ENCODE data around the gene OXNAD1.

Gene OXNAD1

DNA sequence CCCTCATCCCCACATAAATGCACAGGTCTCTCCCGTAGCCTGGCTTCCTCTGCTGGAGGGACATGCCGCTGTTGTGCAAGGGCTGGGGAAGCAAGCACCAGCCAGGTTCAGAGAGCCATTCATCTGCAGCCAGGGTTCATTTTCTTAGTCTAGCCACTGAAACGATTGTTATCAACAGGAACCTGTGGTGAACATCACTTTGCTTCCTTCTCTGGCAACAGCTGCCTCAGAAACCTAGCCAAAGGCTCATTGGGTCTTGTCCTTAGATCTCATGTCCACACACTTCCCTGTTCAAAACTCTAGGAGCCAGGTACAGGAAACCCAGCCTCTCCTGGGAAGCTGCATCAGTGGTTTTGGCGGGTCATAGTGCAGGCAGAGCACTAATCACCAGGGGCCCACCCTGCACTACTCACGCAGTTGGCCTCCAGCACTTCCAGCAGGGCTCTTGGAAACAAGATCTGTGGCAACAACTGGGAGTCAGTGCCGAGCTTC, 47.0 kb downstream of the OXNAD1 start:
- Histone ChIP-seq H3K36me3 (ENCODE audit: insufficient read depth, low read depth, low read length) (peaks cover 32% of the 10 kb centered on the region), H3K9me3 (ENCODE audit: insufficient read depth, low read depth, low read length) (no peaks in the 10 kb centered on the region), H3K9ac (ENCODE audit: low read depth, low read length) (no peak overlapping the region), H3K4me1 (ENCODE audit: insufficient read depth, low read length) (no peaks in the 10 kb centered on the region), H3K4me3 (ENCODE audit: low read length) (no peak overlapping the region), H3K27me3 (ENCODE audit: insufficient read depth, low read length) (no peaks in the 10 kb centered on the region), H3K27ac (ENCODE audit: low read length) (no peak overlapping the region)

DNA sequence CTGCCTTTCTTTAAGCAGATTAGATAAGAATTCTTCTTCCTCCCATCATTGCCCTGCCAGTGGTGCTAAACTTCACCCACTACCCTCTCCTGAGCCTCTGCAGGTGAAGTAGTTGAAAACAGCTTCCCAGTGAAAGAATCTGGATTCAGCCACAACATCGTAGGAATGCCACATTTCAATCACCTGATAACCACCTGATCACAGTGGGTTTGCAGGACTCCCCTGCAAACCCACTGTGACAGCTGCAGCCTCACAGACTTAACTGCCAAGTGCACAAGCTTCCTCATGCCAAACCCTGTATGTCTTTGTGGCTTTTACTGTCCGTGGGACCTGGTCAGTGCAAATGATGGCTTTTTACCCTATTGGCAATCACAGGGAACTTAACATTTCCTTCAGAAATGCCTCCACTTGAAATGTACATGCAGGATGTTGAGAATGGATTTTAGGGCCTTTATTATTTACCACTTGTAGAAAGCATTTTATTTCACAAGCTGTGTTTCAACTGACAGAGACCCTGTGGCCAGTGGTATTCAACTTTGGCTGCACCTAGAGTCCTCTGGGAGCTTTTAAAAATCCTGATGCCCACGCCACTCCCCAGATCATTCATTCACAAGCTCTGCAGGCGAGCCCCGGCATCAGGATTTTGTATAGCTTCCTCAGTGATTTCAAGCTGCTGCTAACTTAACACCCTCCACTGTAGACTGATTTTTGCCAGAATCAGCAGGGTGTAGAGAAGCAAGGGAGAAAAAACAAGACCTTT, 49.1 kb downstream of the OXNAD1 start:
- no peaks in the 10 kb centered on the region for H3K4me1 ChIP-seq (ENCODE audit: insufficient read depth, low read length)
- H3K27ac ChIP-seq (ENCODE audit: low read length) = no peak overlapping the region
- no peaks in the 10 kb centered on the region for H3K27me3 ChIP-seq (ENCODE audit: insufficient read depth, low read length)
- peaks cover 31% of the 10 kb centered on the region for H3K36me3 ChIP-seq (ENCODE audit: insufficient read depth, low read depth, low read length)
- H3K4me3 ChIP-seq (ENCODE audit: low read length) = no peak overlapping the region
- no peak overlapping the region for H3K9ac ChIP-seq (ENCODE audit: low read depth, low read length)
- no peaks in the 10 kb centered on the region for H3K9me3 ChIP-seq (ENCODE audit: insufficient read depth, low read depth, low read length)

DNA sequence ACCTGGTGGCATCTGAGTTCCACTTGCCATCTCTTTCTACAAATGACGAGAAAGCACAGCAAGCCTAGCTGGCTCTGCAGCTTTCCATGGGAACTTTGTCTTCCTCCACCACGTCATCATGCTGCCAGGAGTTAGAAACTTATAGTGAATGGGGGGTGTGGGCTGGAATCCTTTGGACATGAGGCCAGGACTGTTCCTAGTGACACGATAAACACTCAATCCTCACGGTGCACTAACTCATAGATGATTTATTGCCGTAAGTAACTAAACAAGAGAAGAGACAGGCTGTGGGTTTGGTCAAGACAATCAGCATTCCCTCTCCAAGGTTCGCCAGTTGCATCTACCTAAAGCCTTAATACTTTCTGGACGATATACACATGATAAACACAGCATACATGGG, 50.6 kb downstream of the OXNAD1 start:
- Histone ChIP-seq H3K9ac (ENCODE audit: low read depth, low read length) (no peak overlapping the region), H3K4me3 (ENCODE audit: low read length) (no peak overlapping the region), H3K4me1 (ENCODE audit: insufficient read depth, low read length) (no peaks in the 10 kb centered on the region), H3K27me3 (ENCODE audit: insufficient read depth, low read length) (no peaks in the 10 kb centered on the region), H3K27ac (ENCODE audit: low read length) (no peak overlapping the region), H3K9me3 (ENCODE audit: insufficient read depth, low read depth, low read length) (no peaks in the 10 kb centered on the region), H3K36me3 (ENCODE audit: insufficient read depth, low read depth, low read length) (peaks cover 43% of the 10 kb centered on the region)

DNA sequence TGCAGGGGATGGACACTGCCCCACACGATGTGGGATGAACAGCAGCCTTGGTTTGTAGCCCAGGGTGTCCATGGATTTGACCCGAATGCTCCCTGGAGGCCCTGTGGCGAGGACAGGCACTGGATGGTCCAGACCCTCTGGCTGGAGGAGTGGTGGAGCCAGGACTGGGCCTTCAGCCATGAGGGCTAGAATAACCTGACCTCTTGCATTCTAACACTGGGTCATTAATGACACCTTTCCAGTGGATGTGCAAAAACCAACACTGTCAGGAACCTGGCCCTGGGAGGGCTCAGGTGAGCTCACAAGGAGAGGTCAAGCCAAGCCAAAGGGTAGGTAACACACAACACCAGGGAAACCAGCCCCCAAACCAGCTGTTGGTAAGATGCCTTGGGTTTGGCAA, 51.4 kb downstream of the OXNAD1 start:
- peaks cover 44% of the 10 kb centered on the region for H3K36me3 ChIP-seq (ENCODE audit: insufficient read depth, low read depth, low read length)

DNA sequence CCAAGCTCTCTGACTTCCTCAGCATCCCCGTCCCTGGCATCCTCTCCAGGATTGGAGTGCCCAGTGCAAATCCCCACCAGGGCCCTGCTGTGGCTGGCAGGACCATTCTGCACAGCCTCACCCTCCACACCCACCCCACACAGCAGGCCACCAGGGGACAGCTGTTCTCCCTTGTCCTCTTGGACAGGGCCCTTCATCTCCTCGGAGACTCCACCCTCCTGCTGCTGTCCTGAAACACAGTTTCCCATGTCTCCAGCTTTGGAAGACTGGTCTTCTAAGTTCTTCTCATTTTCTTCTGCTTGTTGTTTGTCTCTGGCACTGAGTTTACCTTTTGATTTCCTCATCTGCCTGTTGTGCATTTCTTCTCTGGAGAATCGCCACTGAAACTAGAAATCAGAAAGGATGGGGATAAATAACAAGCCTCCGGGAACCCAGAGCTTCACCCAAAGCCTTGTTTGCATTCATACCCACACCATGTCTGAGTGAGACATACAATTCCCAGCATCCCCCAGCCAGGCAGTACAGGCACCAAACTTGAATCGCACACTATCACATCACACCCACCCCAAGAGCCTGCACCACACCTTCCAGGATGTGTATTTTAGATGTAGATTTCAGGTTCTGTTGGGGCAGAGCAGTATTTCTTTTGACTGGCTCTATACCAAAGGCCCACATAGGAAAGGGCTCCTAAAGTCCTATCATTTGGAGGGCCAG, 52.0 kb downstream of the OXNAD1 start:
- no peaks in the 10 kb centered on the region for H3K4me1 ChIP-seq (ENCODE audit: insufficient read depth, low read length)
- peaks cover 44% of the 10 kb centered on the region for H3K36me3 ChIP-seq (ENCODE audit: insufficient read depth, low read depth, low read length)
- no peak overlapping the region for H3K9ac ChIP-seq (ENCODE audit: low read depth, low read length)
- no peaks in the 10 kb centered on the region for H3K9me3 ChIP-seq (ENCODE audit: insufficient read depth, low read depth, low read length)
- H3K27me3 ChIP-seq (ENCODE audit: insufficient read depth, low read length) = no peaks in the 10 kb centered on the region
- H3K4me3 ChIP-seq (ENCODE audit: low read length) = no peak overlapping the region
- H3K27ac ChIP-seq (ENCODE audit: low read length) = no peak overlapping the region

More for the DNA sequence above, 51.4 kb downstream of the OXNAD1 start:
- Histone ChIP-seq H3K9ac (ENCODE audit: low read depth, low read length) (no peak overlapping the region), H3K4me3 (ENCODE audit: low read length) (no peak overlapping the region), H3K9me3 (ENCODE audit: insufficient read depth, low read depth, low read length) (no peaks in the 10 kb centered on the region), H3K27ac (ENCODE audit: low read length) (no peak overlapping the region), H3K4me1 (ENCODE audit: insufficient read depth, low read length) (no peaks in the 10 kb centered on the region), H3K27me3 (ENCODE audit: insufficient read depth, low read length) (no peaks in the 10 kb centered on the region)

DNA sequence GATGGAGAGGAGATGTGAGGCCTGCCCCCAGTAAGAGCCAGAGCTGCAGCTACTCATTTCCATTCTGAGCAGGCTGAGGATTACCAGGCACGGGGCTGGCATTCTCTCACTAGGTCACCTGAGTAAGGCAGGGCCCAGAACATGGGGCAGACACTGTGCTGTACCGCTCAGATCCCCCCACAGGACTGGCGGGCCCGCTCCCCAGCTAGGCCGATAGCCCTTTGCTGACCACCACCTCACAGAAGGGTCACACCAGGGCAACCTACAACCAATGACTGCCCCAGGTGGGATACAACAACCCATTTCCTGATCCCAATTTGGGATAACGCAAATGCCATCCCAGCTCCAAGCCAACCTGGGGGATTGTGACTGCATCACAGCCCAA, 52.5 kb downstream of the OXNAD1 start:
- H3K27ac ChIP-seq (ENCODE audit: low read length) = no peak overlapping the region
- no peaks in the 10 kb centered on the region for H3K4me1 ChIP-seq (ENCODE audit: insufficient read depth, low read length)
- peaks cover 45% of the 10 kb centered on the region for H3K36me3 ChIP-seq (ENCODE audit: insufficient read depth, low read depth, low read length)
- no peak overlapping the region for H3K4me3 ChIP-seq (ENCODE audit: low read length)
- H3K9ac ChIP-seq (ENCODE audit: low read depth, low read length) = no peak overlapping the region
- H3K27me3 ChIP-seq (ENCODE audit: insufficient read depth, low read length) = no peaks in the 10 kb centered on the region
- H3K9me3 ChIP-seq (ENCODE audit: insufficient read depth, low read depth, low read length) = no peaks in the 10 kb centered on the region

DNA sequence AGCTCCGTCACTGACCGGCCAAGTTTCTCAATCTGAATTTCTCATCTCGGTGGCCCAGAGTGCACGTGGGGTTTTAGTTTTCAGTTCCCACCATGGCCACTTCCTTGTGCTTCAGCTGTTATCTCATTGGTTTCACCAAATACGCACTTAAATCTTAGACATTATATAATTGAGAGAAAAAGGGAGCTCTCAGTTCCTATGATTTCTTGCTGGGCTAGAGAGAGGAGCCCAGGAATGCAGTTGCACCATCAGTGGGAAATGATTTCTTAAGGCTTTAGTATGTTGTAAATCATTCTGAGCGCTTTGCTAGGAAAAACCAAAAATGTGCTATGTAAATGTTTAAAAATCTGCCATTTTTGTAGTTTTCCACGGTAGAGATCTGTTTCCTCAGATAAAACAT, 53.2 kb downstream of the OXNAD1 start:
- Histone ChIP-seq H3K27me3 (ENCODE audit: insufficient read depth, low read length) (no peaks in the 10 kb centered on the region), H3K4me3 (ENCODE audit: low read length) (no peak overlapping the region), H3K9me3 (ENCODE audit: insufficient read depth, low read depth, low read length) (no peaks in the 10 kb centered on the region), H3K9ac (ENCODE audit: low read depth, low read length) (no peak overlapping the region), H3K36me3 (ENCODE audit: insufficient read depth, low read depth, low read length) (peaks cover 47% of the 10 kb centered on the region), H3K27ac (ENCODE audit: low read length) (no peak overlapping the region), H3K4me1 (ENCODE audit: insufficient read depth, low read length) (no peaks in the 10 kb centered on the region)

DNA sequence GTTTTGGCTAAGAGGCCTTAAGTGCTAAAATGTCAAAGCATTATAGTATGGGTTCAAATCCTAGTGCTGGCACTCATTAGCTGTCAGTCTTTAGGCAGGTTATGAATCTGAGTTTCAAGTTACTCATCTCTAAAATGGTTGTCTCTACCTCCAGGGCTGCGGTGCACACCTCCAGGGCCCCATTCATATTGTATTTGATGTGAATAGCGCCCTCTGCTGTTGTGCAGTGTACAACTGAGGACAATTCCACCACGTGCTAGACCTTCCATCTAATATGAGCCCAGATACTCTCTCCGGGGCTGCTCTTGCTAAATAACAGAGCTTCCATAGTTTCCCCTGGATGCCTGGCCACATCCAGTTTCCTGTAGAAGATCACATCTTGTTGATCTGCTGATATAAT, 54.3 kb downstream of the OXNAD1 start:
- Histone ChIP-seq H3K27ac (ENCODE audit: low read length) (no peak overlapping the region), H3K4me3 (ENCODE audit: low read length) (no peak overlapping the region), H3K27me3 (ENCODE audit: insufficient read depth, low read length) (no peaks in the 10 kb centered on the region), H3K36me3 (ENCODE audit: insufficient read depth, low read depth, low read length) (peaks cover 43% of the 10 kb centered on the region), H3K4me1 (ENCODE audit: insufficient read depth, low read length) (no peaks in the 10 kb centered on the region), H3K9ac (ENCODE audit: low read depth, low read length) (no peak overlapping the region), H3K9me3 (ENCODE audit: insufficient read depth, low read depth, low read length) (no peaks in the 10 kb centered on the region)

DNA sequence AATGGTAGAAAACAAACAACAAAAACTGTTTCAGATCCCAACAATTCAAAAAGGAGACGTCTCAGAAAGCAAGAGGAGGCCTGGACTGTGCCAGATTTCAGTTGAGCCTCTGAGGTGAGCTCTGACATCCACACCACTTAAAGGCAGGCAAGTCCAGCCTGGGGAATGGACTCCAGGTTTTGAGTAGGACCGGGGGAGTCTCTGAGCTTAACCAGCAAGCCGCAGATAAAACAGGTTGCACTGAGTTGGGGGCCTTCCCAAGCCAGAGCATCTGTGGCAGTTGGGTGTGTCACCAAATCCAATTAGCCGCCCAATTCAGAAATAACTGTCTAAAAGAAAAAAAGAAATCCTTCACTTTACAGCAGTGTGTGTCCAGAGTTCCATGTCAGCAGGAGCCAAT, 54.7 kb downstream of the OXNAD1 start:
- no peaks in the 10 kb centered on the region for H3K9me3 ChIP-seq (ENCODE audit: insufficient read depth, low read depth, low read length)
- no peaks in the 10 kb centered on the region for H3K27me3 ChIP-seq (ENCODE audit: insufficient read depth, low read length)
- no peak overlapping the region for H3K27ac ChIP-seq (ENCODE audit: low read length)
- H3K9ac ChIP-seq (ENCODE audit: low read depth, low read length) = no peak overlapping the region
- H3K4me3 ChIP-seq (ENCODE audit: low read length) = no peak overlapping the region
- H3K36me3 ChIP-seq (ENCODE audit: insufficient read depth, low read depth, low read length) = peaks cover 38% of the 10 kb centered on the region
- no peaks in the 10 kb centered on the region for H3K4me1 ChIP-seq (ENCODE audit: insufficient read depth, low read length)

DNA sequence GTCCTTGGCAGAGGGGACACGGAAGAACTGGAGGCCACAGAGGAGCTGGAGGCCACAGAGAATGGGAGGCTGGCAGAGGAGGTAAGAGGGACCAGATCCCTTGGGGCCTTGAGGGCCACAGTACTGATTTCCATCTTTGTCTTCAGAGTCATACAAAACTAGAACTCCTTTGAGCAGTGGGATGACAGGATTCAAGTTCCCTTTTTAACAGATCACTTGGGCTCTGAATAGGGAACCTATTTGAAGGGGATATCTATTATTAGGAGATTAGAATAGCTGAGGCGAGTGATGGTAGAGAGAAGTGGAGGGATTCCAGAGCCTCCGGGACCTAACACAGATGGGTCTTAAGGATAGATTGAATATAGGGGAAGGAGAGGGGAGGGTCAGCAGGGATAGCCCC, 55.7 kb downstream of the OXNAD1 start:
- Histone ChIP-seq H3K4me1 (ENCODE audit: insufficient read depth, low read length) (no peaks in the 10 kb centered on the region), H3K4me3 (ENCODE audit: low read length) (no peak overlapping the region), H3K9me3 (ENCODE audit: insufficient read depth, low read depth, low read length) (no peaks in the 10 kb centered on the region), H3K36me3 (ENCODE audit: insufficient read depth, low read depth, low read length) (peaks cover 46% of the 10 kb centered on the region), H3K9ac (ENCODE audit: low read depth, low read length) (no peak overlapping the region), H3K27ac (ENCODE audit: low read length) (no peak overlapping the region), H3K27me3 (ENCODE audit: insufficient read depth, low read length) (no peaks in the 10 kb centered on the region)

DNA sequence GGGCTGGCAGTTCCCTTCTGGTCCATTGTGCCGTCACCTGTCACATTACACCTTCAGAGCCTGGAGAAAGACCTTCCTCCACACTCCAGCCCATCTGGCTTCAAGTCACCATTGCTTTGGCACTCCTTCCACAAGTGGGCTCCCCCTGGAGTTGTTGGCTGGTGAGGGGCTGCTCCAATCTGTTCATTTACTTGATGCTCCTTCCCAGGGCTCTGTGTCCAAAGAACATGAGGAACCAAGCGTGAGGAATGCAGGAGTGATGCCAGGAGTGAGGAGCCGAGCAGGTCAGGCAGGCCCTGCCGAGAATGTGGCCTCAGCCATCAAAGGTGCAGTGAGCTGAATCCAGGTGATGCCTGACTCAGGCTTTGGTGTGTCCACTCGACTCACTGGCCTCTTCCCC, 57.2 kb downstream of the OXNAD1 start:
- Histone ChIP-seq H3K36me3 (ENCODE audit: insufficient read depth, low read depth, low read length) (peaks cover 38% of the 10 kb centered on the region), H3K4me1 (ENCODE audit: insufficient read depth, low read length) (no peaks in the 10 kb centered on the region), H3K27ac (ENCODE audit: low read length) (no peak overlapping the region), H3K27me3 (ENCODE audit: insufficient read depth, low read length) (no peaks in the 10 kb centered on the region), H3K9me3 (ENCODE audit: insufficient read depth, low read depth, low read length) (no peaks in the 10 kb centered on the region), H3K9ac (ENCODE audit: low read depth, low read length) (no peak overlapping the region), H3K4me3 (ENCODE audit: low read length) (no peak overlapping the region)

DNA sequence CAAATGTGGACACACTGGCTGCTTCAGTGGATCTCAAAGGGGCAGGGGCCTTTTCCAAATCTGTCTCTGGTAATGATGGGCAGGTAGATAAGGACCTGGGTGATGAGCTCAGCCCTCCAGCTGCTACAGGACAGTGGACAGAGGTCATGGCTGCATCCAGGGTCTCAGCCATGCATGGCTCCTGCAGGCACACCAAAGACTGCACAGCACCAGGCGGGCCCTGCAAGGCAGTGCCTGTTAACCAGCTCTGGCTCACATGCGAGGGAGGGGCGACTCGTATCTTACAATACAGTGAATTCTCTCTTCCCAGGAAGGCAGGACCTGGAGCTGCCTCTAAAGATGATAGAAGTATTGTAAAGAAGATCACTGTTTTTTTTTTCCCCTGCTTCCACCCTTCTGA, 58.7 kb downstream of the OXNAD1 start:
- Histone ChIP-seq H3K4me3 (ENCODE audit: low read length) (no peak overlapping the region), H3K9me3 (ENCODE audit: insufficient read depth, low read depth, low read length) (no peaks in the 10 kb centered on the region), H3K27ac (ENCODE audit: low read length) (no peak overlapping the region), H3K27me3 (ENCODE audit: insufficient read depth, low read length) (no peaks in the 10 kb centered on the region), H3K4me1 (ENCODE audit: insufficient read depth, low read length) (no peaks in the 10 kb centered on the region; the same call in 1 of the 2 replicates), H3K9ac (ENCODE audit: low read depth, low read length) (no peak overlapping the region), H3K36me3 (ENCODE audit: insufficient read depth, low read depth, low read length) (peaks cover 38% of the 10 kb centered on the region)

Measured in iPS-20b (cell line).